ENCODE data around the gene ATP8A2.

DNA sequence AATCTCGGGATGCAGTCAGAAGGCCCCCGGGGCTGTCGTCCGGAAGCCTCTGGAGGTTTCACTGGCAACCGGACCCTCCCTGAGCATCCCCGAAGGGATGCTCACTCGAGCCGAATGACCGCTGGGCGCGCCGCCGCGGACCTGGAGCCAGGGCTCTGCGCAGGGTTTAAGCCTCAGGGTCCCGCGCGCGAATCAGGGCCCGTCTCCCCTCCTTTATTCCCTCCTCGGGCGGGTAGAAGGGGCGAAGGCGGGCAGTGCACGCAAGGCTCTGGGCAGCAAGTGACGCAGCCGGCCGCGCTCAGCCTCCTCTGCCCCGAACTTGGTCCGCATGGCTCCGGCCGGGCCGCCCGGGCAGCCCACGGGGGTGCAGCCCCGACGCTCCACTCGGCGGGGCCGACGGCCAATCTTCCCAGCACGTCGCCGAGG, 679.5 kb downstream of the ATP8A2 start:
- TF ChIP-seq POLR2A (IDR thresholded peaks at IDR 0.05), result no peak
- no peak for TF ChIP-seq CTCF (IDR thresholded peaks at IDR 0.05)

Measured in heart left ventricle (tissue), 13 donors.